HL-60/S4 treated with phorbol 12-myristate 13-acetate at 8.2 ng/mL for 4 days and 3 days (cell line): ENCODE data around the gene PIBF1.
"Not testable (repeated sequence)": the region's sequence is repeated elsewhere in the genome, so short reads cannot be mapped to it uniquely, and the experiment has no call there.

Experiments used
- in situ Hi-C: fragments of 300-500 bp; cut with MboI; formaldehyde crosslinking; loops from 2 replicates; pipeline ENCODE4 v1.15.0; 2022; ENCODE audit warnings: low sequenced_read_pairs

Gene PIBF1

GRCh38 chr13:72901546-72901945 lies 119.6 kb downstream of the PIBF1 start:
- in situ Hi-C loops = not testable (repeated sequence)

DNA sequence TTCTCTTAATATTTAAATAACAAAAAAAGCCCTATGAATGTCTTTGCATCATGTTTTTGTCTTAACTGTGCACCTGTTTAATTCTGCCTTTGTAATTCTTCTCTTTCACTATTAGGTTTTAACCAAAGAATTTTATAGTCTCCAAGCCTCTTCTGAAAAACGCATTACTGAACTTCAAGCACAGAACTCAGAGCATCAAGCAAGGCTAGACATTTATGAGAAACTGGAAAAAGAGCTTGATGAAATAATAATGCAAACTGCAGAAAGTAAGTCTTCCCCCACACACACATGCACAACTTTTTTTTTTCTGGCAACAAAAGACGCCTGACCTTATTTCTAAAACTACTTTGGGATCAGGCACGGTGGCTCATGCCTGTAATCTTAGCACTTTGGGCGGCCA lies 126.5 kb downstream of the PIBF1 start:
- in situ Hi-C loops = no loop called here

- in situ Hi-C loops = no loop called here
Observed at GRCh38 chr13:72911981-72912380, 130.0 kb downstream of the PIBF1 start.

- in situ Hi-C loops = no loop called here
Observed at GRCh38 chr13:72920097-72920496, 138.2 kb downstream of the PIBF1 start.

DNA sequence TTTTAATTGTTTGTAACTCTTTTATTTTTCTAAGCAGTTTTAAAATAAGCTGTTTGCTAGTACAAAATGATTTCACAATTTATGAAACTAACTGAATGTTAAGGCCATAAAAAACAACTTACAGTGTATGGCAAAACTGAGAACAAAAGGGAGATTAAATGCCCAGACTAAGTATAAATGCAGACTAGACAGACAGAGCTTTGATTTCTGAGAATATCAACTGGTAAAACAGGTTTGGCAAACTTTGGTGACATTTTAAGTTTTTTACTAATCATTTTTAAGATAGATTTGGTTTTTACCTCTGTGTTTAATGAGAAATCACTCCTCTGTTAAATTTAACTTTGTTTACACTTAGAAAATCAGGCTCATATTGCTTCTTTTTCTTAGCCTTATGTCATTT lies 149.4 kb downstream of the PIBF1 start:
- in situ Hi-C loops = no loop called here

DNA sequence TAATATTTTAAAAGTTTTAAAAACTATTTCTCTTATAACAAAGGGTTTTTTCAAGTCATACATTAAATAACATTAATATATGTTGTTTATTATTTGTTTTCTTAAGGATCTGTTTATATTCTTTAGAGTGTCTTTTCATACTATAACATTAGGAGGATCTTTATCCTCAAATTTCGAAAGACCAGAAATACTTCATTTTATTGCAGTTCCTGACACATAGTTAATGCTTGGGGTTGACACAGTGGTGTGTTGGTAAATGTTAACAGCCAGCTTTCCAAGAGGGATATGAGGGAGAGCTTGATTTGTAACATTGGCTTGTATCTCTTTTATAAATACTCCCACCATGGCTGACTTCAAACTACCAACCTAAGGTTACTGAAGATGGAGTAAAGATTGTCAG lies 150.3 kb downstream of the PIBF1 start:
- in situ Hi-C loops = no loop called here

- in situ Hi-C loops = not testable (repeated sequence)
Observed at GRCh38 chr13:72946267-72946666, 164.3 kb downstream of the PIBF1 start.

DNA sequence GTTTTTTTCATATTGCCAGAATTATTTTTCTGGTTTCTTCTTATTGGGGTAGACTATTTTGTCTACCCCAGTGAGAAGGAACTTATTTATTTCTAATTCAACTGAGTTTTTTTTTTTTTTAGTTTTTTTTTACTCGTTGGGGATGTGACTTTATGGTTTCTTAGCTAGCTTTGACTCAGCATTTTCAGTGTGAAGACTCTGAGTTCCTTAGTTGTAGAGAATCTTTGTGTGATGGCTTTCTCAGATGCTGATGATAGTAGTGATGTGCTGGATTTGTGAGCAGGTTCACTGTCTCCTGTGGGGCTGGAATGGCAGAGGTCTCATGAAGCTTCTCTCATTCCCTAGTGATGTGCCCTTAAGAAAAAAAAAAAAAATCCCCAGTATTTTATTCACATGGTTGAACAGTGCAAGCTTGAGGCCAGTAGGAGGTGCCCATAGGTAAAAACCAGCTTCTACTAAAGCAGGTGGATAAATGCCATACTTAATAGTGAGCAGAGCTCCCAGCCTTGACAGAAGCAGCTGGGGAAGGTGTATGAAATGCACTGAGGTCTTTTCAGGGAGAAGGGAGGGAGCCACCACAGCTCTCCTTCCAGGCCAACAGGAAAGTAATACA lies 170.7 kb downstream of the PIBF1 start:
- in situ Hi-C loops = no loop called here

GRCh38 chr13:72953391-72953965 lies 171.5 kb downstream of the PIBF1 start:
- in situ Hi-C loops = no loop called here

DNA sequence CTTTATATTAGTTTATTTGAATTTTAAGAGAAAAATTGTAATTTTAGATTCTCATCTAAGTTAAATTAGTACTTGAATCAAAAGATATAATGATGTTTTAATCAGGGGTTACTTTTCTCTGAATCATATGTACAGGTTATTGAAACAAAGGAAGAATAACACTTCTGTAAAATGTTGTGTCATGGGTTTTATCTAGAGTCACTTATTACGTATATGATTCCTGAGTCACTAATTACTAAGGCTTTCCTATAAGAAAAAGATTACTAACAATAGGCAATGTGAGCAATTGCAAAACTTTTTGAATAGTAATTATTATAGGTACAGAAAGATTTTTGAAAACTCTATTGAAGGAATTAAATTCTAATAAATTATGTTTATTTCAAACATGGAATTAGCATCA lies 177.7 kb downstream of the PIBF1 start:
- in situ Hi-C loops = no loop called here

DNA sequence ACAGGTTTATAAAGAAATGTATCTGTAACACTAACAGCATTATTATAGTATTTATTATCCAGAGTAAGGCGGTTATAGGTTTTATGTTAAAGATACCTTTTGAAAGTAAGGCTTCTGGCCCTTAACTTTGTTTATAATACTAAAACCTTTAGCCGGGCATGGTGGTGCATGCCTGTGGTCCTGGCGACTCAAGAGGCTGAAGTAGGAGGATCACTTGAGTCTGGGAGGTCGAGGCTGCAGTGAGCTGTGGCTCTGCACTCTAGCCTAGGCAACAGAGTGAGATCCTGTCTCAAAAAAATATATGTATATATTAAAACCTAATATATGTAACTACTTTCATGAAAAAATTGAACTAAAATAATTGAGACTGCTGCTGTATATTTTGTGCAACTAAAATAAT lies 178.2 kb downstream of the PIBF1 start:
- in situ Hi-C loops = no loop called here

DNA sequence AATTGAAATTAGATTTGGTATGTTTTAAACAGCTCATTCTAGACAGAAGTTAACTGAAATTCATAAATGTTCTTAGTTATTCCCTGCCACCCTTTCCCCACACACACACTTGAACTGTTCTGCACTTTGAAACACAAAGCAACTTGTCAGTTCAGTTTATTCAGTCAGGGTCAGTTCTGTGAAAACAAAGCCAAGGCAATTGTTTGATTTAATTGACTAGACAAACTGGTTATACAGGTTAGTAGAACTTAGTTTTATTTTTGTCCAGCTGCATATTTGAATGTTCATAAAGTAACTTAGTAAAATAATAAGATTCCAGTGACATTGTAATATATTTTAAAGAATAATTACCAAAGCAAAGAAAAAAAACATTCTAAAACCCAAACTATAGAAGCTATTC lies 178.6 kb downstream of the PIBF1 start:
- in situ Hi-C loops = no loop called here

DNA sequence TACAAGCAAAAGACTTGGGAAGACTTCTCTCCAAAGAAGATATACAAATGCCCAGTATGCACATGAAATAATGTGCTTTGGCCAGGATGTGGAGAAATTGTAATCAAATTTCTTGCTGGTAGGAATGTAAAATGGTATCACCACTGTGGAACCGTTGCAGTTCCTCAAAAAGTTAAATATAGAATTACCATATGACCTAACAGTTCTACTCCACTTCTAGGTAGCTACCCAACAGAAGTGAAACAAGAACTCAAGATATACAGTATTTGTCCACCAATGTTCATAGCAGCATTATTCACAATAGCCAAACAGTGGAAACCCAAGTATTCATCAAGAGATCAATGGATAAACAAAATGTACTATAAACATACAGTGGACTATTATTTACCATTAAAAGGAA lies 181.8 kb downstream of the PIBF1 start:
- in situ Hi-C loops = no loop called here

DNA sequence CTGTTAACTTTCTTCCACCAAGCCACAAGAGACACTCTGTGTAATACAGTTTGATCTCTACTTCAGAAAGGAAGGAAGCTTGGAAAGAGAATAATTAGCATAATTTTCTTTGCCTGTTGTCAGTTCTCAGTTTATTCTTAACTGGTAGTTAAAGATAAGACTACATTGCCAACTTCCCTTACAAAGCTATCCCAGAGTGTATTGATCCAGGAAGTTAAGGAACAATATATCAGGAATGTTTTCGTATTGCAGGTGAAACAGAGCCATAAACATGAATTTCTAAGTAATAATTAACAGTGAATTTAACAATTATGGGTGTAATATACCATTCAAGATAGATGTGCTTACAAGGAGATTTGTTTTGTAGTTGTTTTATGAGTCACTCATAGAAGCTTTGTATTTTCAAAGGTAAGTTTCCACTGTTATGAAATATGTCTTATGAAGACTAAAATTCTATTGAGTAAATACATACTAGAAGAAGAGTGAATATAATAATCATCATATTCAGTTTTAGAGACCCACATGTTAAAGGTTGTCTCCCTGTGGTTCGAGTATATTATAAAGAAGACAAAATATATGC lies 188.5 kb downstream of the PIBF1 start:
- in situ Hi-C loops = no loop called here

DNA sequence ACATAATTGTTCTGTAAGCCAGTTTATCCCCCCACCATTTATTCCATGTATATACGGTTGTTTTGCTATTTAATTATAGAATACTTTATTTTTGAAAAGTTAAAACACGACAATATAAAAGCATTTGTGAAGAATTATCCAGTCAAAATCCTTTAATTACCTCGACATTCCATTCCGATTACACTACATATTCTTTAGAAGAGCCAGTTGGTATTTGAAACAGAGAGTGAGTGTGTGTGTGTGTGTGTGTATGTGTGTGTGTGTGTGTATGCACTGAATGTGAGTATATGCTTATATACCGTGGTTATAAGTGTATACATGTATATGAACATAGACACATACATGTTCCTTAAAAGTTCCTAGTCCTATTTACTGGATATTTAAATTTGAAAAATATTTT lies 189.0 kb downstream of the PIBF1 start:
- in situ Hi-C loops = no loop called here

GRCh38 chr13:72973234-72973633 lies 191.3 kb downstream of the PIBF1 start:
- in situ Hi-C loops = no loop called here

- in situ Hi-C loops = no loop called here
Observed at GRCh38 chr13:72983085-72983768, 201.3 kb downstream of the PIBF1 start.

- in situ Hi-C loops = no loop called here
Observed at GRCh38 chr13:72985610-72986009, 203.7 kb downstream of the PIBF1 start.

- in situ Hi-C loops = no loop called here
Observed at GRCh38 chr13:72986197-72986596, 204.3 kb downstream of the PIBF1 start.

- in situ Hi-C loops = no loop called here
Observed at GRCh38 chr13:72990953-72991352, 209.0 kb downstream of the PIBF1 start.

DNA sequence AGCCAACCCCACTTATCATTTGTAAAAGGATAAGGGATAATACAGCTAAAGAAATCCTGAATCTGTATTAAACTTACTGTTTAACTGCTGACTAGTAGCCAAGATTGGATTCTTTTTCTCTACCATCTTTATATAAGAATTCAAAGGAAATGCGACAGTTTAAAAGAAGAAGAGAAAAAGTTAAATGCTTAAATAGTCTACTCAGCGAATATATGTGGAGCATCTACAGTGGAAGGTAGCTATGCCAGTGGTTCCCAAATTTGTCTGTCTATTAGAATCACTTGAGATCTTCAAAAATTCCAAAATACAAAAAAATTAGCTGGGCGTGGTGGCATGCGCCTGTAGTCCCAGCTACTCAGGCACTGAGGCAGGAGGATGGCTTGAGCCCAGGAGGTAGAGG lies 216.1 kb downstream of the PIBF1 start:
- in situ Hi-C loops = no loop called here

GRCh38 chr13:73000027-73000674 lies 218.2 kb downstream of the PIBF1 start:
- in situ Hi-C loops = no loop called here
